HepG2 (cell line): ENCODE results near the gene ABL2.

Source experiments
- CTCF ChIP-seq: sonication (generic); formaldehyde crosslinking; IDR thresholded peaks from 2 replicates; pipeline ENCODE4 v1.5.0; 2020; ENCODE audit warnings: mild to moderate bottlenecking, missing genetic modification reagents, moderate library complexity
- E2F5 ChIP-seq: sonication (generic); formaldehyde crosslinking; conservative IDR thresholded peaks from 2 replicates; pipeline ENCODE4 v1.4.0; 2020; ENCODE audit warnings: missing genetic modification reagents
- PITX1 ChIP-seq: sonication (generic); formaldehyde crosslinking; IDR thresholded peaks from 2 replicates; pipeline ENCODE4 v1.5.1; 2020; ENCODE audit warnings: mild to moderate bottlenecking, missing genetic modification reagents
- SP1 ChIP-seq, 2 experiments: fragments of 450-650 bp in 1 of 2; sonication (generic) in 1 of 2; formaldehyde crosslinking in 1 of 2; IDR thresholded peaks; 2 replicates each; pipeline versions ENCODE4 v1.4.0 to v1.6.1; 2016 to 2020; ENCODE audit warnings: missing genetic modification reagents in 1 of 2
- ZNF556 ChIP-seq: sonication (generic); formaldehyde crosslinking; IDR thresholded peaks from 2 replicates; pipeline ENCODE4 v1.4.0; 2020; ENCODE audit warnings: mild to moderate bottlenecking, missing genetic modification reagents, borderline replicate concordance
- TF ChIP-seq, protein P1 (sequence below): IDR thresholded peaks from 2 replicates; pipeline ENCODE4 v1.6.1; 2012; ENCODE audit warnings: inconsistent platforms
- TF ChIP-seq, protein P2 (sequence below): sonication (generic); formaldehyde crosslinking; IDR thresholded peaks from 2 replicates; pipeline ENCODE4 v1.4.0; 2020; ENCODE audit warnings: missing genetic modification reagents

DNA sequence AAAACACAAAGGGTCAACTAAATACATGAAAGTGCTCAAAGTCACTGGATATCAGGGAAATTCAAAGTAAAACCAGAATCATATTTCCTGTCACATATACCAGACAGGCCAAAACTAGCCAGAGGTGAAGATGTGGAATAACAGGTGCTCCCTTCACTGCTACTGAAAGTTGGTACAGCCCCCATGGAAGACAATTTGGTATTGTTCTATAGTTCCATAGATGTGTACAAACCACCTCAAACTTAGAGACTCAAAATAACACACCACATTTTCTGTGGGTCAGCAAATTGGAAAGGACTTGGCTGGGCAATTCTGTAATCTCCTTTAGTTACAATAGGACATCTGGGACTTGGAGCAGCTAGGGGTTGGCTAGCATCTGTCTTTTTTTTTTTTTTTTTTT, 39.6 kb upstream of the ABL2 start:
- TF ChIP-seq CTCF (CRISPR knock-in tag) (no peak), E2F5 (no peak), ZNF556 (CRISPR knock-in tag) (no peak), PITX1 (CRISPR knock-in tag) (no peak), SP1 (IDR thresholded peaks at IDR 0.05) (no peak), SP1 (CRISPR knock-in tag; IDR thresholded peaks at IDR 0.05) (no peak)
- TF ChIP-seq, protein P1, sequence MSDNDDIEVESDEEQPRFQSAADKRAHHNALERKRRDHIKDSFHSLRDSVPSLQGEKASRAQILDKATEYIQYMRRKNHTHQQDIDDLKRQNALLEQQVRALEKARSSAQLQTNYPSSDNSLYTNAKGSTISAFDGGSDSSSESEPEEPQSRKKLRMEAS = no peak
- TF ChIP-seq, protein P2, sequence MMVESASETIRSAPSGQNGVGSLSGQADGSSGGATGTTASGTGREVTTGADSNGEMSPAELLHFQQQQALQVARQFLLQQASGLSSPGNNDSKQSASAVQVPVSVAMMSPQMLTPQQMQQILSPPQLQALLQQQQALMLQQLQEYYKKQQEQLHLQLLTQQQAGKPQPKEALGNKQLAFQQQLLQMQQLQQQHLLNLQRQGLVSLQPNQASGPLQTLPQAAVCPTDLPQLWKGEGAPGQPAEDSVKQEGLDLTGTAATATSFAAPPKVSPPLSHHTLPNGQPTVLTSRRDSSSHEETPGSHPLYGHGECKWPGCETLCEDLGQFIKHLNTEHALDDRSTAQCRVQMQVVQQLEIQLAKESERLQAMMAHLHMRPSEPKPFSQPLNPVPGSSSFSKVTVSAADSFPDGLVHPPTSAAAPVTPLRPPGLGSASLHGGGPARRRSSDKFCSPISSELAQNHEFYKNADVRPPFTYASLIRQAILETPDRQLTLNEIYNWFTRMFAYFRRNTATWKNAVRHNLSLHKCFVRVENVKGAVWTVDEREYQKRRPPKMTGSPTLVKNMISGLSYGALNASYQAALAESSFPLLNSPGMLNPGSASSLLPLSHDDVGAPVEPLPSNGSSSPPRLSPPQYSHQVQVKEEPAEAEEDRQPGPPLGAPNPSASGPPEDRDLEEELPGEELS (CRISPR knock-in tag) = no peak
